ENCODE measurements around the gene METTL17.
"Not testable (repeated sequence)": the region's sequence is repeated elsewhere in the genome, so short reads cannot be mapped to it uniquely, and the experiment has no call there.

Gene METTL17

GRCh38 chr14:20989787-20990600, at the start of gene METTL17:
METTL17 (plus strand) TSS chr14:20989980; CDS start chr14:20990003, 23 bp downstream.
- DNase-seq (ENCODE audit: low read depth) = peak; percentile 98

- not testable (repeated sequence) for DNase-seq (ENCODE audit: low read depth)
Measured at GRCh38 chr14:20945146-20945545, 44.6 kb upstream of the METTL17 start.

GRCh38 chr14:20946707-20947106, 43.1 kb upstream of the METTL17 start:
- not testable (repeated sequence) for DNase-seq (ENCODE audit: low read depth)

GRCh38 chr14:20954736-20955537, 34.8 kb upstream of the METTL17 start, which contains the start of gene RNASE2:
RNASE2 (plus strand) TSS chr14:20955487; CDS start chr14:20955772, 285 bp downstream.
- DNase-seq (ENCODE audit: low read depth) = peak; percentile 69

- not testable (repeated sequence) for DNase-seq (ENCODE audit: low read depth)
Measured at GRCh38 chr14:20955538-20955873, 34.3 kb upstream of the METTL17 start.

GRCh38 chr14:20956376-20956976, 33.3 kb upstream of the METTL17 start:
- DNase-seq (ENCODE audit: low read depth) = no peak

- not testable (repeated sequence) for DNase-seq (ENCODE audit: low read depth)
Measured at GRCh38 chr14:20958946-20959345, 30.8 kb upstream of the METTL17 start.

- no peak for DNase-seq (ENCODE audit: low read depth)
Measured at GRCh38 chr14:20969336-20969735, 20.4 kb upstream of the METTL17 start.

- no peak for DNase-seq (ENCODE audit: low read depth)
Measured at GRCh38 chr14:20970647-20970982, 19.2 kb upstream of the METTL17 start.

- DNase-seq (ENCODE audit: low read depth) = peak; percentile 75
Measured at GRCh38 chr14:20970983-20971704, 18.6 kb upstream of the METTL17 start.

- no peak for DNase-seq (ENCODE audit: low read depth)
Measured at GRCh38 chr14:20971705-20972021, 18.1 kb upstream of the METTL17 start.

- DNase-seq (ENCODE audit: low read depth) = no peak
Measured at GRCh38 chr14:20973501-20973900, 16.3 kb upstream of the METTL17 start.

GRCh38 chr14:20976291-20976690, 13.5 kb upstream of the METTL17 start:
- DNase-seq (ENCODE audit: low read depth) = no peak

GRCh38 chr14:20978687-20979086, 11.1 kb upstream of the METTL17 start:
- no peak for DNase-seq (ENCODE audit: low read depth)

GRCh38 chr14:20980906-20981305, 8.9 kb upstream of the METTL17 start:
- no peak for DNase-seq (ENCODE audit: low read depth)

- DNase-seq (ENCODE audit: low read depth) = no peak
Measured at GRCh38 chr14:20982646-20983369, 7.0 kb upstream of the METTL17 start.

GRCh38 chr14:20985650-20986049, 4.1 kb upstream of the METTL17 start:
- DNase-seq (ENCODE audit: low read depth) = not testable (repeated sequence)

- peak; percentile 90 for DNase-seq (ENCODE audit: low read depth)
Measured at GRCh38 chr14:20986811-20987210, 3.0 kb upstream of the METTL17 start.

GRCh38 chr14:20988717-20989470, 886 bp upstream of the METTL17 start:
- DNase-seq (ENCODE audit: low read depth) = no peak

- no peak for DNase-seq (ENCODE audit: low read depth)
Measured at GRCh38 chr14:20989471-20989786, 351 bp upstream of the METTL17 start.

GRCh38 chr14:20996521-20996920, 6.7 kb downstream of the METTL17 start:
- DNase-seq (ENCODE audit: low read depth) = no peak

Data from fibroblast of gingiva (primary cell).